ENCODE measurements around the gene IL11. TPM values are rescaled to one million over a fixed set of nuclear protein-coding genes. Genes with fewer than 3 reads are reported as not detected.
"Not testable (repeated sequence)": the region's sequence is repeated elsewhere in the genome, so short reads cannot be mapped to it uniquely, and the experiment has no call there.

The IL11 gene
- total RNA-seq, 1 experiment from 2014 or later, result 0.97 TPM

GRCh38 chr19:55336101-55336500 lies 34.2 kb downstream of the IL11 start:
- no peaks in the 10 kb centered on the region for H3K9me3 Mint-ChIP-seq (ENCODE audit: low read depth, unreplicated experiment)
- TF ChIP-seq, protein P1, sequence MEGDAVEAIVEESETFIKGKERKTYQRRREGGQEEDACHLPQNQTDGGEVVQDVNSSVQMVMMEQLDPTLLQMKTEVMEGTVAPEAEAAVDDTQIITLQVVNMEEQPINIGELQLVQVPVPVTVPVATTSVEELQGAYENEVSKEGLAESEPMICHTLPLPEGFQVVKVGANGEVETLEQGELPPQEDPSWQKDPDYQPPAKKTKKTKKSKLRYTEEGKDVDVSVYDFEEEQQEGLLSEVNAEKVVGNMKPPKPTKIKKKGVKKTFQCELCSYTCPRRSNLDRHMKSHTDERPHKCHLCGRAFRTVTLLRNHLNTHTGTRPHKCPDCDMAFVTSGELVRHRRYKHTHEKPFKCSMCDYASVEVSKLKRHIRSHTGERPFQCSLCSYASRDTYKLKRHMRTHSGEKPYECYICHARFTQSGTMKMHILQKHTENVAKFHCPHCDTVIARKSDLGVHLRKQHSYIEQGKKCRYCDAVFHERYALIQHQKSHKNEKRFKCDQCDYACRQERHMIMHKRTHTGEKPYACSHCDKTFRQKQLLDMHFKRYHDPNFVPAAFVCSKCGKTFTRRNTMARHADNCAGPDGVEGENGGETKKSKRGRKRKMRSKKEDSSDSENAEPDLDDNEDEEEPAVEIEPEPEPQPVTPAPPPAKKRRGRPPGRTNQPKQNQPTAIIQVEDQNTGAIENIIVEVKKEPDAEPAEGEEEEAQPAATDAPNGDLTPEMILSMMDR (IDR thresholded peaks at IDR 0.05; ENCODE audit: unreplicated experiment), result no peak
- DNase-seq, result no peak
- intact Hi-C loops (cut with micrococcal nuclease; ENCODE audit: unreplicated experiment), result loop anchor here (5.0 kb wide), 1 partner anchor 46 kb away; the partner anchor contains the start of gene TMEM238
- BruUV-seq (replicated peaks), result no TSS peak
- no peak overlapping the region for H3K4me3 Mint-ChIP-seq (ENCODE audit: low read depth, unreplicated experiment)
- H3K27me3 Mint-ChIP-seq (ENCODE audit: unreplicated experiment), result no peaks in the 10 kb centered on the region
- no peak overlapping the region for H3K27ac Mint-ChIP-seq (ENCODE audit: unreplicated experiment)
- peaks cover 22% of the 10 kb centered on the region for H3K4me1 Mint-ChIP-seq (ENCODE audit: low read depth, unreplicated experiment)
- H3K36me3 Mint-ChIP-seq (ENCODE audit: insufficient read depth, unreplicated experiment), result peaks cover 47% of the 10 kb centered on the region
- CTCF ChIA-PET, result no interaction called here

DNA sequence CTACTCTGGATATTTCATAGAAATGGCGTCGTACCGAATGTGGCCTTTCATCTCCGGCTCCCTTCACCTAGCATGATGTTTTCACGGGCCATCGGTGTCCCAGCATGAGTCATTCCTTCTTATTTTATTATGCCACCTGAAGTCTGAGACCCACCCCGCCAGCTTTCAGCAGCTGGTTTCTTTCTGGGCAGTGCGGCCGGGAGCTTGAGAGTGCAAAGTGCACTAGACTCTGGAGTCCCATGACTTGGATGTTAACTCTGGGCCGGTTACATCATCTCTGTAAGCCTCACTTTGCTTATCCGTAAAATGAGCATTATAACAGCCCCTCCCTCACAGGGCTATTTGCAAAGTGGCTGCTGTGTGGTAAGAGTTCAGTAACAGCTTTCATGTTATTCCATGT lies 36.4 kb downstream of the IL11 start:
- no peaks in the 10 kb centered on the region for H3K27me3 Mint-ChIP-seq (ENCODE audit: unreplicated experiment)
- peak overlapping the region; percentile 29 for H3K4me3 Mint-ChIP-seq (ENCODE audit: low read depth, unreplicated experiment)
- CTCF ChIA-PET, result interaction anchor here (0.7 kb wide), 1 partner anchor 265 kb away, joined by 3 read pairs; the partner anchor contains the start of gene FIZ1
- H3K4me1 Mint-ChIP-seq (ENCODE audit: low read depth, unreplicated experiment), result peaks cover 17% of the 10 kb centered on the region
- peaks cover 25% of the 10 kb centered on the region for H3K36me3 Mint-ChIP-seq (ENCODE audit: insufficient read depth, unreplicated experiment)
- intact Hi-C loops (cut with micrococcal nuclease; ENCODE audit: unreplicated experiment), result no loop called here
- BruUV-seq (replicated peaks), result no TSS peak
- DNase-seq, result peak; percentile 62
- H3K9me3 Mint-ChIP-seq (ENCODE audit: low read depth, unreplicated experiment), result no peaks in the 10 kb centered on the region
- TF ChIP-seq, protein P1 (IDR thresholded peaks at IDR 0.05; ENCODE audit: unreplicated experiment), result no peak
- peak overlapping the region; percentile 57 for H3K27ac Mint-ChIP-seq (ENCODE audit: unreplicated experiment)

DNA sequence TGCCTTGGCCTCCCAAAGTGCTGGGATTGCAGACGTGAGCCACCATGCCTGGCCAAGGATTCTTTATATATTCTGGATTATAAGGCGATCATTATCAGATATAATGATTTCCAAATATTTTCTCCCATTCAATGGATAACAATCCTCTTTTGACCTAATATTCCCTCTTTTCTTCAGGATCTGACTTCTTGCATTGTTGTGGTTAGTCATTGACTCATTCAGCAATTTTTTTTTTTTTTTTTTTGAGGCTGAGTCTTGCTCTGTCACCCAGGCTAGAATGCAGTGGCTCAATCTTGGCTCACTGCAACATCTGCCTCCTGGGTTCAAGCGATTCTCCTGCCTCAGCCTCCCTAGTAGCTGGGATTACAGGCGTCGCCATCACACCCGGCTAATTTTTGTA lies 40.5 kb downstream of the IL11 start:
- H3K27me3 Mint-ChIP-seq (ENCODE audit: unreplicated experiment); BruUV-seq (replicated peaks); H3K4me3 Mint-ChIP-seq (ENCODE audit: low read depth, unreplicated experiment); CTCF ChIA-PET; H3K27ac Mint-ChIP-seq (ENCODE audit: unreplicated experiment); H3K9me3 Mint-ChIP-seq (ENCODE audit: low read depth, unreplicated experiment); intact Hi-C loops (cut with micrococcal nuclease; ENCODE audit: unreplicated experiment); DNase-seq: not testable (repeated sequence)
- Mint-ChIP-seq H3K4me1 (ENCODE audit: low read depth, unreplicated experiment) (peaks cover 18% of the 10 kb centered on the region), H3K36me3 (ENCODE audit: insufficient read depth, unreplicated experiment) (peaks cover 11% of the 10 kb centered on the region)

- BruUV-seq (replicated peaks); intact Hi-C loops (cut with micrococcal nuclease; ENCODE audit: unreplicated experiment); H3K9me3 Mint-ChIP-seq (ENCODE audit: low read depth, unreplicated experiment); H3K27me3 Mint-ChIP-seq (ENCODE audit: unreplicated experiment); H3K4me3 Mint-ChIP-seq (ENCODE audit: low read depth, unreplicated experiment); H3K36me3 Mint-ChIP-seq (ENCODE audit: insufficient read depth, unreplicated experiment): not testable (repeated sequence)
- Mint-ChIP-seq H3K27ac (ENCODE audit: unreplicated experiment) (peak overlapping the region; percentile 35), H3K4me1 (ENCODE audit: low read depth, unreplicated experiment) (peaks cover 15% of the 10 kb centered on the region)
- DNase-seq, result peak; percentile 34
- CTCF ChIA-PET, result interaction anchor here (0.7 to 1.3 kb wide), 2 partner anchors 16 to 55 kb away, joined by 4 to 5 read pairs; partner anchors contain the start of gene TMEM238
Measured at GRCh38 chr19:55328774-55329318, 41.4 kb downstream of the IL11 start.

- peaks cover 18% of the 10 kb centered on the region for H3K4me1 Mint-ChIP-seq (ENCODE audit: low read depth, unreplicated experiment)
- no TSS peak for BruUV-seq (replicated peaks)
- intact Hi-C loops (cut with micrococcal nuclease; ENCODE audit: unreplicated experiment), result no loop called here
Measured at GRCh38 chr19:55325172-55325571, 45.1 kb downstream of the IL11 start, which contains the start of gene TMEM150B. TSS of gene TMEM150B (minus strand) at chr19:55325341. CDS start at chr19:55321036, 4,305 bp downstream.

More at GRCh38 chr19:55325172-55325571, 45.1 kb downstream of the IL11 start, which contains the start of gene TMEM150B:
- DNase-seq, result no peak
- Mint-ChIP-seq H3K36me3 (ENCODE audit: insufficient read depth, unreplicated experiment) (no peaks in the 10 kb centered on the region), H3K4me3 (ENCODE audit: low read depth, unreplicated experiment) (no peak within 1 kb of the TSS), H3K27me3 (ENCODE audit: unreplicated experiment) (peaks cover 17% of the 10 kb centered on the region), H3K27ac (ENCODE audit: unreplicated experiment) (no peak within 1 kb of the TSS), H3K9me3 (ENCODE audit: low read depth, unreplicated experiment) (no peaks in the 10 kb centered on the region)
- TF ChIP-seq, protein P1 (IDR thresholded peaks at IDR 0.05; ENCODE audit: unreplicated experiment), result no peak
- CTCF ChIA-PET, result no interaction called here

Data from Calu3 (cell line).